ENCODE results near the gene GLT8D2.
A peak's percentile ranks its signal among the peaks of the same experiment; 100 is the strongest.

Gene GLT8D2

DNA sequence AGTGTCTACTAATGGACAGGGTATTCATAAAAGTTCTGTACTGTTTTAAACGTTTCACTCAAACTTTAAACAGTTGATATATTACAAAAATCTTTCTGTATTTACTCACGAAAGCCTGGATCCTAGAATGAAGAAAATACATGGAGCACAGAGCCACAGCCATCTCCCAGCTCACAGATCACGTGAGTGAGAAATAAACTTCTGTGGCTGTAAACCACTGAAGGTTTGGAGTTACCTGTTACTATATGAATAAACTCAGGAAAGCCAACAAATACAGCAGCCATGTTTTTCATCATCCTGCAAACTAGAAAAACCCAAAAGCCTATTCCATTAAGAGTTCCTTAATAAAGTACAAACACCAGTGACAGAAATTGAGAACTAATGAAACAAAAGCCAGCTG lies 85.2 kb downstream of the GLT8D2 start:
- Histone ChIP-seq H3K27ac (peak overlapping the region; percentile 95), H3K9me3 (ENCODE audit: severe bottlenecking) (no peaks in the 10 kb centered on the region)
- TF ChIP-seq, protein P1, sequence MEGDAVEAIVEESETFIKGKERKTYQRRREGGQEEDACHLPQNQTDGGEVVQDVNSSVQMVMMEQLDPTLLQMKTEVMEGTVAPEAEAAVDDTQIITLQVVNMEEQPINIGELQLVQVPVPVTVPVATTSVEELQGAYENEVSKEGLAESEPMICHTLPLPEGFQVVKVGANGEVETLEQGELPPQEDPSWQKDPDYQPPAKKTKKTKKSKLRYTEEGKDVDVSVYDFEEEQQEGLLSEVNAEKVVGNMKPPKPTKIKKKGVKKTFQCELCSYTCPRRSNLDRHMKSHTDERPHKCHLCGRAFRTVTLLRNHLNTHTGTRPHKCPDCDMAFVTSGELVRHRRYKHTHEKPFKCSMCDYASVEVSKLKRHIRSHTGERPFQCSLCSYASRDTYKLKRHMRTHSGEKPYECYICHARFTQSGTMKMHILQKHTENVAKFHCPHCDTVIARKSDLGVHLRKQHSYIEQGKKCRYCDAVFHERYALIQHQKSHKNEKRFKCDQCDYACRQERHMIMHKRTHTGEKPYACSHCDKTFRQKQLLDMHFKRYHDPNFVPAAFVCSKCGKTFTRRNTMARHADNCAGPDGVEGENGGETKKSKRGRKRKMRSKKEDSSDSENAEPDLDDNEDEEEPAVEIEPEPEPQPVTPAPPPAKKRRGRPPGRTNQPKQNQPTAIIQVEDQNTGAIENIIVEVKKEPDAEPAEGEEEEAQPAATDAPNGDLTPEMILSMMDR (IDR thresholded peaks at IDR 0.05; ENCODE audit: low read depth, low read length), result no peak

DNA sequence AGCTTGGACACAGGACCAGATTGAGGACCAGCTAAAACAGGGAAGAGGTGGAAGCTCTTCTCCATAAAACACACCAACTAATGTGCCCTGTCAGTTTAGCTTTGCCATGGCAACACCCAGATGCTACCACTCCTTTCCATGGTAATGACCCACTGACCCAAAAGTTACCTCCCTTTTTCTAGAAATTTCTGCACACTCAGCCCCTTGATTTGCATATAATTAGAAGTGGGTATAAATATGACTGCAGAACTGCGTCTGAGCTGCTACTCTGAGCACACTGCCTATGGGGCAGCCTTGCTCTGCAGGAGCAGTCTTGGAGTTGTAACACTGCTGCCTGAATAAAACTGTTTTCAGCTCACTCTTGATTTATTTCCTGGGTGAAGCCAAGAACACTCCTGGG lies 87.5 kb downstream of the GLT8D2 start:
- Histone ChIP-seq H3K4me3 (ENCODE audit: low read depth, low read length) (no peak overlapping the region), H3K27me3 (ENCODE audit: insufficient read depth, low read depth, severe bottlenecking) (no peaks in the 10 kb centered on the region)

More for the DNA sequence above, 85.2 kb downstream of the GLT8D2 start:
- Histone ChIP-seq H3K27me3 (ENCODE audit: insufficient read depth, low read depth, severe bottlenecking) (no peaks in the 10 kb centered on the region), H3K4me3 (ENCODE audit: low read depth, low read length) (peak overlapping the region; percentile 95), H3K36me3 (peaks cover 14% of the 10 kb centered on the region)
- DNase-seq, result no peak

DNA sequence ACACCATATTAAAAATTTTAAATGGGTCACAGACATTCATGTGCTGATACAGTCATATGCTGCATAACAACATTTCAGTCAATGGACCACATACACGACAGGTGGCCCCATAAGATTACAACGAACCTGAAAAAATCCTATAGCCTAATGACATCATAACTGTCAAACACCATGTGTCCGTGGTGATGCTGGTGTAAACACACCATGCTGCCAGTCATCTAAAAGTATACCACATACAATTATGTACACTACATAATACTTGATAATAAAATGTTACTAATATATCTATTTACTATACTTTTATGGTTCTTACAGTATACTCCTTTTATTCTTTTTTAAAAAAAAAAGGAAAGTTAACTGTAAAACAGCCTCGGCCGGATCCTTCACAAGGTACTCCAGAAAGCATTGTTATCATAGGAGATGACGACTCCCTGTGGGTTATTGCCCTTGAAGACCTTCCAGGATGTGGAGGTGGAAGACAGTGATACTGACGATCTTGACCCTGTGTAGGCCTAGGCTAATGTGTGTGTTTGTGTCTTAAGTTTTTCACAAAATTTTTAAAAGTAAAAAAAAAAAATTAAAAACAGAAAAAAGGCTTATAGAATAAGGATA lies 89.3 kb downstream of the GLT8D2 start:
- no peaks in the 10 kb centered on the region for H3K27me3 ChIP-seq (ENCODE audit: insufficient read depth, low read depth, severe bottlenecking)
- TF ChIP-seq, protein P1 (IDR thresholded peaks at IDR 0.05; ENCODE audit: low read depth, low read length), result no peak
- no peak overlapping the region for H3K4me3 ChIP-seq (ENCODE audit: low read depth, low read length)
- no peaks in the 10 kb centered on the region for H3K9me3 ChIP-seq (ENCODE audit: severe bottlenecking)
- H3K36me3 ChIP-seq, result peaks cover 2% of the 10 kb centered on the region; the same call in 1 of the 2 replicates
- no peak overlapping the region for H3K27ac ChIP-seq
- no peak for DNase-seq

More for the DNA sequence above, 87.5 kb downstream of the GLT8D2 start:
- TF ChIP-seq, protein P1 (IDR thresholded peaks at IDR 0.05; ENCODE audit: low read depth, low read length), result no peak
- no peak for DNase-seq
- Histone ChIP-seq H3K27ac (no peak overlapping the region), H3K36me3 (no peaks in the 10 kb centered on the region; the same call in 1 of the 2 replicates), H3K9me3 (ENCODE audit: severe bottlenecking) (no peaks in the 10 kb centered on the region)

DNA sequence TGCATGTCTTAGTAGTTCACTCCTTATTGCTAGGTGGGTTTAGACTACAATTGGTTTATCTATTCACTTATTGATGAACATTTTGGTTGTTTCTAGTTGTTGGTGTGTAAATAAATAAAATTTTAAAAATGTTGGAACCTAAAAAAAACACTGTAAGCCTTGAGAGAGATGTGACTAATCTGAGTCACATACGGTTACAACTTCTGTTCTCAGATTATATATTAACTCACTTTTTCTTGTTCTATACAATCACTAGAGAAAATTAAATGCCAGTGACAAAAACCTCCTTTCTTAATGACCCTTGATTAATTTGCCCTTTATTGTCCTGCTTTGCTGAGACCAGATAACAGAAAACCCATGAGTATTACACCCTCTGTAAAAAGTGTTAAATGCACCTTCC lies 91.4 kb downstream of the GLT8D2 start:
- Histone ChIP-seq H3K27me3 (ENCODE audit: insufficient read depth, low read depth, severe bottlenecking) (no peaks in the 10 kb centered on the region), H3K36me3 (peaks cover 12% of the 10 kb centered on the region), H3K27ac (no peak overlapping the region), H3K9me3 (ENCODE audit: severe bottlenecking) (no peaks in the 10 kb centered on the region), H3K4me3 (ENCODE audit: low read depth, low read length) (no peak overlapping the region)
- DNase-seq, result no peak
- TF ChIP-seq, protein P1 (IDR thresholded peaks at IDR 0.05; ENCODE audit: low read depth, low read length), result no peak

DNA sequence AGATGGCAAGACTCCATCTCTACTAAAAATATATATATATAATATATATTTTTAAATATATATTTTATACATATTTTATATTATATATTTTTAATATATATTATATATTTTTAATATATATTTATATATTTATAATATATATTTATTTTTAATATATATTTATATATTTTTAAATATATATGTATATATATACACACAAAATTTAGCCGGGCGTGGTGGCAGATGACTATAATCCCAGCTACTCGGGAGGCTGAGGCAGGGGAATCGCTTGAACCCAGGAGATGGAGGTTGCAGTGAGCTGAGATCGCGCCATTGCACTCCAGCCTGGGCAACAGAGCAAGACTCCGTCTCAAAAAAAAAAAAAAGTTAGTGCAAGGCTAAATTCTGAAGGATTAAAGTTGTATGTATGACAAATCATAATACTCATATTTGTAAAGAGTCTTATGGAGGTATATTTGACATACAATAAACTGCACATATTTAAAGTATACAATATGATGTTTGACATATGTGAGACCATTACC lies 92.1 kb downstream of the GLT8D2 start:
- Histone ChIP-seq H3K9me3 (ENCODE audit: severe bottlenecking) (no peaks in the 10 kb centered on the region), H3K4me3 (ENCODE audit: low read depth, low read length) (peak overlapping the region; percentile 97), H3K27me3 (ENCODE audit: insufficient read depth, low read depth, severe bottlenecking) (no peaks in the 10 kb centered on the region), H3K27ac (peak overlapping the region; percentile 85), H3K36me3 (peaks cover 19% of the 10 kb centered on the region)
- TF ChIP-seq, protein P1 (IDR thresholded peaks at IDR 0.05; ENCODE audit: low read depth, low read length), result no peak
- DNase-seq, result no peak
